Measurements from ENCODE around the gene SYNGR3.

DNA sequence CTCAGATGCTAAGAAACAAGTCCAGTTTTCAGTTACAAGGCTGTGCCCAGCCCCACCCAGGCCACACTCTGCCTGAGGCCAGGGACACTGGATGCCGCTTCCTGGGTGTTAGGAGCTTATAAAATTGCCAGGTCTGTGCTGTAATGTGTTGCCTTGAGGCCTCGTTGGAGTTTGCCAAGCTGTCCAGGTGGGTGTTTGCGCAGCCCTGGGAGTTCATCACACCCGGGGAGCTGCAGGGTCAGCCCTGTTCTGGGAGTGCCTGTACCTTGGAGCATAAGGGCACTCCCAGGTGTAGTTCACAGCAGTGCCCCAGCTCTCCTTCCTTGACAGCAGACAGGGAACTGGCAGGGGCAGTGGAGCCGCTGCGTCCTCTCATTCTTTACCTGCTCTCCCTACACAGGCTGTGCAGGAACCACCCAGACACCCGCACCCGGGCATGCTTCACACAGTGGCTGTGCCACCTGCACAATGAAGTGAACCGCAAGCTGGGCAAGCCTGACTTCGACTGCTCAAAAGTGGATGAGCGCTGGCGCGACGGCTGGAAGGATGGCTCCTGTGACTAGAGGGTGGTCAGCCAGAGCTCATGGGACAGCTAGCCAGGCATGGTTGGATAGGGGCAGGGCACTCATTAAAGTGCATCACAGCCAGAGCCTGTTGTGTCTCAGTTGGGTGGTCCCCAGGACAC is 4.2 kb upstream of the SYNGR3 start:
- TF ChIP-seq, protein P1, sequence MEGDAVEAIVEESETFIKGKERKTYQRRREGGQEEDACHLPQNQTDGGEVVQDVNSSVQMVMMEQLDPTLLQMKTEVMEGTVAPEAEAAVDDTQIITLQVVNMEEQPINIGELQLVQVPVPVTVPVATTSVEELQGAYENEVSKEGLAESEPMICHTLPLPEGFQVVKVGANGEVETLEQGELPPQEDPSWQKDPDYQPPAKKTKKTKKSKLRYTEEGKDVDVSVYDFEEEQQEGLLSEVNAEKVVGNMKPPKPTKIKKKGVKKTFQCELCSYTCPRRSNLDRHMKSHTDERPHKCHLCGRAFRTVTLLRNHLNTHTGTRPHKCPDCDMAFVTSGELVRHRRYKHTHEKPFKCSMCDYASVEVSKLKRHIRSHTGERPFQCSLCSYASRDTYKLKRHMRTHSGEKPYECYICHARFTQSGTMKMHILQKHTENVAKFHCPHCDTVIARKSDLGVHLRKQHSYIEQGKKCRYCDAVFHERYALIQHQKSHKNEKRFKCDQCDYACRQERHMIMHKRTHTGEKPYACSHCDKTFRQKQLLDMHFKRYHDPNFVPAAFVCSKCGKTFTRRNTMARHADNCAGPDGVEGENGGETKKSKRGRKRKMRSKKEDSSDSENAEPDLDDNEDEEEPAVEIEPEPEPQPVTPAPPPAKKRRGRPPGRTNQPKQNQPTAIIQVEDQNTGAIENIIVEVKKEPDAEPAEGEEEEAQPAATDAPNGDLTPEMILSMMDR (IDR thresholded peaks at IDR 0.05; ENCODE audit: poor library complexity, severe bottlenecking): no peak
- TF ChIP-seq EZH2 (IDR thresholded peaks at IDR 0.05; ENCODE audit: borderline replicate concordance, insufficient read depth, low read length, poor library complexity, severe bottlenecking) (no peak), REST (IDR thresholded peaks at IDR 0.05; ENCODE audit: borderline replicate concordance) (no peak), EP300 (conservative IDR thresholded peaks at IDR 0.05; ENCODE audit: poor library complexity, severe bottlenecking) (no peak), POLR2AphosphoS5 (IDR thresholded peaks at IDR 0.05) (no peak), TAF1 (IDR thresholded peaks at IDR 0.05; ENCODE audit: low read depth) (no peak), SMC3 (conservative IDR thresholded peaks at IDR 0.05; ENCODE audit: poor library complexity) (no peak), MXI1 (conservative IDR thresholded peaks at IDR 0.05; ENCODE audit: poor library complexity, severe bottlenecking) (no peak), RAD21 (conservative IDR thresholded peaks at IDR 0.05) (no peak)
